NCI-H526 (cell line): Measurements from ENCODE around the gene RASD1.

Experiments used
- DNase-seq, 2 experiments: peaks; one replicate each; lab custom pipeline; 2025; lab: John Stamatoyannopoulos, UW

RASD1 gene, protein sequence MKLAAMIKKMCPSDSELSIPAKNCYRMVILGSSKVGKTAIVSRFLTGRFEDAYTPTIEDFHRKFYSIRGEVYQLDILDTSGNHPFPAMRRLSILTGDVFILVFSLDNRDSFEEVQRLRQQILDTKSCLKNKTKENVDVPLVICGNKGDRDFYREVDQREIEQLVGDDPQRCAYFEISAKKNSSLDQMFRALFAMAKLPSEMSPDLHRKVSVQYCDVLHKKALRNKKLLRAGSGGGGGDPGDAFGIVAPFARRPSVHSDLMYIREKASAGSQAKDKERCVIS

GRCh38 chr17:17496189-17497064 is at the start of gene RASD1:
RASD1 (minus strand) TSS chr17:17496395; CDS start chr17:17496181, 214 bp downstream.
- DNase-seq: peak; percentile 38 to 82

DNA sequence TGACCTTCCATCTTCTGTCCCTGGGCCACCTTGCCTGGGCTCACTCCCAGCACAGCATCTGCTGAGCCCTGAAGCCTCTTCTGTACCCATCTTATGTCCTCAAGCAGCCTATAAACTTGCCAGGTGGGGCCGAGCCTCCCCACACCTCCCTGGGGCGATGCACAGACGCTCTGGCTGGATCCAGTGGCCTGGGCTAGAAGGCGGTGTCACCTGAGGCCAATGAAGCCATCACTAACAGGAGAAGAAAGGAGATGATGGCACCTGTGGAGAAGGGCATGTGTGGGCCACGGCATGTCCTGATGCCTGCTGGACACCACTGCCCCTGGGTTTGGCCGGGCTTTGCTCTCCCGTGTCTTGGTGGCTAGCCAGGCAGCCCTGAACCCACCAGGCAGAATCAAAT is 49.8 kb upstream of the RASD1 start:
- DNase-seq: no peak

- no peak for DNase-seq
These were observed 49.0 kb upstream of the RASD1 start for GRCh38 chr17:17545031-17545820.

DNA sequence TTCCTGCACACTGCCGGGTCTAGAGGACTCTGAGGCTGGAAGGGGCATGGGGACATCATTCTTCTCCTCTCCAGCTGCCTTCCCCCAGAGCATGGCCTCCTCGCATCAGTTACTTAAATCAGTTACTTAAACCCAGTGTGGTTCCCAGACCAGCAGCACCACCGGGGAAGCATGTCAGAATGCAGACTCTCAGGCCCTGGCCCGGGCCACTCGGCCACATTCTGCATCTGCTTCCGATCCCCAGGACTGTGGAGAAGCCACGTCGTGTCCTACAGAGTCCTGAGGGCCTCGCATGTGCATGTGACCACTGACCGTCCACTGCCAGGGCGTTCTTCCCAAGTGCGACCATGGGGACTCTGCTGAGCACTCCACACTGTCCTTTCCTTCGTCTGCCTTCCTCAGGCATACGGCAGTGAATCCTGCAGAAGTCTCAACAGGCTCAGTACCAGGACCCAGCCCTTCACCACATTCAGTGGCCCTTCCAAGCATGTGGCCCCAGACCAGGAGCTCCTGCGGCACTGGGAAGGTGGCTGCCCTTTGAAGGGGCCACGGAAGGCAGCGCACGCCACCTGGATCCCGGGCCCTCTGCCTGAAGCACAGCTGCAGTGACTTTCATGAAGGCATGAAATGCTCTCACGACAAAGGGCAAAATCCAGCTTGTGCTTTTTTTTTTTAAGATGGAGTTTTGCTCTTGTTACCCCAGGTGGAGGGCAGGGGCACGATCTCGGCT is 46.9 kb upstream of the RASD1 start:
- no peak for DNase-seq

- no peak for DNase-seq
These were observed 45.4 kb upstream of the RASD1 start for GRCh38 chr17:17541640-17542001.

DNA sequence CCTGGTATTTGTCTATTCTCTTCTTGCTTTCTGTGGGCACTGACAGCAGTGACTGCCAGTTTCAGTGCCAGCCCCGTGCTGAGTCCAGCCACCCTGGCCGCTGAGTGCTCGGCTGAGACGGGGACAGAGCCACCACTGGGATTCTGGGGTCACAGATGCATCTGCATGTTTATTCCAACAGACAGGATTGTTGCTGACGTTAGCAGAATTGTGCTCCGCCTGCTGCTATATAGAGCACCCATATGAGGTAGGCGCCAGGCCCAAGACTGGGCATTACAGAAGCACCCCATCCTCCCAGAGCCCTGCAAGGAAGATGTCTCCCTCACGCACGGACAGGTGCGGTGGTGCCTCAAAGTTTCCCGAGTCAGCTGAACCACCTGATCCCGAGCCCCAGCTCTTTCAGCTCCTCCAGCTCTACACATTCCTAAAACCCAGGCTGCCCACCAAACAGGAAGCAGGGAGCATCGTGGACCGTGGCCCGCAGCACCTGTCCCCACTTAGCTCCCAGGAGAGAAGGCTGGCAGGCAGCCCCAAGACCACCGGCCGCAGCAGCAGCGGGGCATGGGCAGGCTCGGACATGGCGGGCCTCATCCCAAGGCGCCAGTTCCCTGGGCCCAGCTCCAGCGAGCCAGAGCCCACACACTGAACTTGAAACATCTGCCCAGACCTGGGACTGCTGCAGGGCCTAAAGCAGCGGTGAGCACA is 44.9 kb upstream of the RASD1 start:
- DNase-seq: no peak

GRCh38 chr17:17540278-17540906 is 44.2 kb upstream of the RASD1 start:
- peak in 1 of 2 experiments; percentile 13 for DNase-seq

- no peak for DNase-seq
These were observed 43.4 kb upstream of the RASD1 start for GRCh38 chr17:17539591-17539990.

GRCh38 chr17:17538417-17539391 is 42.5 kb upstream of the RASD1 start:
- peak; percentile 86 to 91 for DNase-seq

GRCh38 chr17:17537311-17538099 is 41.3 kb upstream of the RASD1 start:
- DNase-seq: no peak

DNA sequence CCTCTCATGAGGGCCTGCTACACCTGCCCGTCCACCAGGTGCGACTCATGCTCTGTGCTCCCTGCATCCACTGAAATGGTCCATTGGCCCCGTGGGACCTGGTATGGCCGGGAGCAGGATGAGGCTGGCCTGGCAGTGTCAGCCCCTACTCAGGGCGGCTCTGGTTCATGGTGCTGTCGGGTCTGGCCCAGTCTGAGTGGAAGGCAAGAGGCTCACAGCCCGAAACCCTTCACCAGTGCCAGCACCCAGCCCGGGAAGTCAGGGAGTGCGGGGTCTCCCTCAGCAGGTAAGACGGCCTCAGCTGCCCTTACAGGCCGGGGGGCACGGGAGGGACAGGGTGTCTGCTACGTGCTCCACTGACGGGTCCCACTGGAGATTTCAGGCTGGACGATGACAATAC is 40.5 kb upstream of the RASD1 start:
- peak in 1 of 2 experiments; percentile 21 for DNase-seq

DNA sequence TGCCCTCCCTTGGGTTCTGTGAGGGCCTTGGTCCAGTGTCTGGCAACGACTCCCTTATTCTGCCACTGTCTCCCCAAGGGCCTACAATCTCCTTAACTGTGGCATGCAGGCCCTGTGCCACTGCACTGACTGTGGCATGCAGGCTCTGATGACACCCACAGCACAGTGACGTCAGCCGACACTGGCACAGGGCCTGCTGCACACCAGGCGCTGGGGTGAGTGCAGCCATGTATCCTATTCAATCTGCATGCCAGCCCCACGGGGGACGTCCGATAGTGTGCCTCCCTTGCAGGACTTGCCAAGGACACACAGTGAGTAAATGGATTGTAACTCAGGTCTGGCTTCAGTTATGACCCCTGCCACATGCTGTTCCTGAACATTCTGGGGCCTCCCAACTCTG is 39.8 kb upstream of the RASD1 start:
- DNase-seq: no peak

- no peak for DNase-seq
These were observed 37.8 kb upstream of the RASD1 start for GRCh38 chr17:17533901-17534441.

GRCh38 chr17:17532991-17533390 is 36.8 kb upstream of the RASD1 start:
- no peak for DNase-seq

- no peak for DNase-seq
These were observed 35.0 kb upstream of the RASD1 start for GRCh38 chr17:17531156-17531555.

DNA sequence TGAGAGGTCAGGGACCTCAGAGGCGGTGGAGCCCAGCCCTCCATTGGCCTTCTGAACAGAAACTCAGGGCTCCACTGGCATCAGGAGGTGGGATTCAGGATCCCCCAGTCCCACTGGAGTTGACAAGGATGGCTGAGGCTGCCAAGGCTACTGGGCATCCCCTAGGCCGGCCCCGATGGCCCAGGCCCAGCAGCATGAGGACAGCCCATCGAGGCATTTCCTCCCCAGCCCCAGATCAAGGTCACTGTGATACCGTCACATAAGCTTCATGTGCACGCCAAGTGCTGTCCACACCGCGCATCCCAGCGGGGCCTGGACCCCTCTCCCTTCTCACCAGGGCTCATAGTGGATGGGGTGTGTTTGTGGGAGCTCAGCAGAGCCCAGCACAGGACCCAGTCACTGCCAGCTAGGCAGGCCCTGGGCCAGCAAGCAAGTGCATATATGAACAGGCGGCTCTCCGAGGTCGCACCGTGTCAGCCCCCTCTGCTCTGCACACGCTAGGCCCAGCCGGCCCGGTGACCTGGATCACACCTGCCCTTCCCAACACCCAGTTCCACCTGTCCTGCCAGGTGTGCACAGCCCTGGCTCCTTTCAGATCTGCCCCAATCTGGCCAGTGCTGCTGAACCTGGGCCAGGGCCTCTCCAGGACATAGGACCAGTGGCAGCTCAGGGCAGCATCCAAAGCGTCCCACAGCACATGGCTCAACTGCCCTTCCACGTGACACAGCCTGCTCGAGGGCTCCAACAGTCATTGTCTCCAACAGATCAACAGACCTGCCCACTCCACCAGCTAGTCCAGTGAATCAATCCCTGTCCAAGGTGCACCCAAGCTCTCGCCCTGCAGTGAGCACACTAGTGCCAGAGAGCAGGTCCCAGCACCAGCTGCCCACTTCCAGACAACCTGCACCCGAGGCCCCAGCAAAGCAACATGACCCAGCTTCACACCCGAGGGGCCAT is 32.8 kb upstream of the RASD1 start:
- no peak for DNase-seq

- no peak for DNase-seq
These were observed 31.8 kb upstream of the RASD1 start for GRCh38 chr17:17527956-17528500.
